ENCODE data around the gene SCARB1.

Gene SCARB1

DNA sequence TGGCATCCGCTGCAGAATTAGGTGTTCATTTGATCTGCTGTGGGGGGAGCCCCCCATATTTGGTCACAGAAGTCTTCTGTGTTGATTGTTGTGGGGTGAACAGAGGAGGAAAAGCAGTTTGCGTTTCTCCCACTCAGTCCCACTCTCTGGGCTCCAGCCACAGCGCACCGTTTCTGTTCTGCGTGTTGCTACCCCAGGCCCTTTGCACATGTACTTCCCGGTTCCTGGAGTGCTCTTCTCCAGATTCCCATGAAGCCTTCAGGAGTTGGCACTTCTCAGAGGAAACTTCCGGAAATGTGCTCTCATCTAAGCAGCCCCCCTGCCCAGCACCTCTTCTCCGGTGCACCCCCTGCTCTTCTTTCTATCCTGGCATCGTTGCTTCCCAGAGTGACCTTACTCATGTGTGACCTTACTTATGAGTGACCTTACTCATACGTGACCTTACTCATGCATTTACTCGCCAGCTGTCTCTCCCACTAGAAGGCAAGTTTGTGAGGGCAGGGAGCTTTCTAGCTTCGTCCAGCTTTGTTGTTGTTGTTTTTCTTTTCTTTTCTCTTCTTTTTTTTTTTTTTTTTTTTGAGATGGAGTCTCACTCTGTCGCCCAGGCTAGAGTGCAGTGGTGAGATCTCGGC is 93.7 kb downstream of the SCARB1 start:
- Histone ChIP-seq H3K36me3 (ENCODE audit: control insufficient read depth, insufficient read depth, low read length) (no peaks in the 10 kb centered on the region), H3K27ac (ENCODE audit: low read depth, low read length) (no peak overlapping the region), H3K4me1 (ENCODE audit: control insufficient read depth, low read depth, low read length) (no peaks in the 10 kb centered on the region), H4K5ac (ENCODE audit: low read length) (no peak overlapping the region), H3K18ac (ENCODE audit: low read length) (no peak overlapping the region), H2AK5ac (ENCODE audit: low read length) (no peak overlapping the region), H4K8ac (ENCODE audit: low read depth, low read length) (no peak overlapping the region), H3K9ac (ENCODE audit: low read length) (no peak overlapping the region), H3K56ac (ENCODE audit: low read length) (no peak overlapping the region), H2BK15ac (replicated peaks; ENCODE audit: low read depth) (no peak overlapping the region), H3K79me2 (ENCODE audit: control insufficient read depth, insufficient read depth, low read length) (no peaks in the 10 kb centered on the region), H3K4ac (ENCODE audit: low read depth, low read length) (no peak overlapping the region), H3K79me1 (ENCODE audit: low read length) (no peaks in the 10 kb centered on the region), H2BK5ac (ENCODE audit: low read length) (no peak overlapping the region), H2BK120ac (ENCODE audit: low read depth, low read length) (no peak overlapping the region), H3K4me2 (ENCODE audit: low read length) (no peak overlapping the region), H3K4me3 (ENCODE audit: low read length) (no peak overlapping the region), H3K23ac (ENCODE audit: low read length) (no peak overlapping the region), H3K27me3 (ENCODE audit: insufficient read depth, low read length, poor library complexity) (no peaks in the 10 kb centered on the region)
- DNase-seq, result no peak
- no CpG with 5 or more reads among the region's 14 CpGs for WGBS (ENCODE audit: extremely low coverage, insufficient coverage, low lambda C conversion rate)

DNA sequence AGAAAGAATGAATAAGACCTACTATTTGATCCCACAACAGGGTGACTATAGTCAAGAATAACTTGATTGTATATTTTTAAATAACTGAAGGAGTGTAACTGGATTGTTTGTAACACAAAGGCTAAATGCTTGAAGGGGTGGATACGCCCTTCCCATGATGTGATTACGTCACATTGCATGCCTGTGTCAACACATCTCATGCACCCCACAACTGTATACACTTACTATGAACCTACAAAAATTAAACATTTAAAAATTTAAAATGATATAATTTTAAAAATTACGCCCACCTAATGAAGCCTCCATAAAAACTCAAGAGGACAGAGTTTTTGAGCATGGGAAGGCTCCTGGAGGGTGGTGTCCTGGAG is 94.5 kb downstream of the SCARB1 start:
- Histone ChIP-seq H4K8ac (ENCODE audit: low read depth, low read length) (no peak overlapping the region), H4K5ac (ENCODE audit: low read length) (no peak overlapping the region), H3K18ac (ENCODE audit: low read length) (no peak overlapping the region), H2BK120ac (ENCODE audit: low read depth, low read length) (no peak overlapping the region), H3K4ac (ENCODE audit: low read depth, low read length) (no peak overlapping the region), H3K4me2 (ENCODE audit: low read length) (no peak overlapping the region), H2AK5ac (ENCODE audit: low read length) (no peak overlapping the region), H3K4me3 (ENCODE audit: low read length) (no peak overlapping the region), H2BK5ac (ENCODE audit: low read length) (no peak overlapping the region), H3K27me3 (ENCODE audit: insufficient read depth, low read length, poor library complexity) (no peaks in the 10 kb centered on the region), H3K56ac (ENCODE audit: low read length) (no peak overlapping the region), H3K27ac (ENCODE audit: low read depth, low read length) (no peak overlapping the region), H3K4me1 (ENCODE audit: control insufficient read depth, low read depth, low read length) (no peaks in the 10 kb centered on the region), H2BK15ac (replicated peaks; ENCODE audit: low read depth) (no peak overlapping the region), H3K9ac (ENCODE audit: low read length) (no peak overlapping the region), H3K79me2 (ENCODE audit: control insufficient read depth, insufficient read depth, low read length) (no peaks in the 10 kb centered on the region), H3K23ac (ENCODE audit: low read length) (no peak overlapping the region), H3K36me3 (ENCODE audit: control insufficient read depth, insufficient read depth, low read length) (no peaks in the 10 kb centered on the region), H3K79me1 (ENCODE audit: low read length) (no peaks in the 10 kb centered on the region)
- 100% methylated on average over 1 of the region's 3 CpGs for WGBS (ENCODE audit: extremely low coverage, insufficient coverage, low lambda C conversion rate)
- DNase-seq, result no peak

DNA sequence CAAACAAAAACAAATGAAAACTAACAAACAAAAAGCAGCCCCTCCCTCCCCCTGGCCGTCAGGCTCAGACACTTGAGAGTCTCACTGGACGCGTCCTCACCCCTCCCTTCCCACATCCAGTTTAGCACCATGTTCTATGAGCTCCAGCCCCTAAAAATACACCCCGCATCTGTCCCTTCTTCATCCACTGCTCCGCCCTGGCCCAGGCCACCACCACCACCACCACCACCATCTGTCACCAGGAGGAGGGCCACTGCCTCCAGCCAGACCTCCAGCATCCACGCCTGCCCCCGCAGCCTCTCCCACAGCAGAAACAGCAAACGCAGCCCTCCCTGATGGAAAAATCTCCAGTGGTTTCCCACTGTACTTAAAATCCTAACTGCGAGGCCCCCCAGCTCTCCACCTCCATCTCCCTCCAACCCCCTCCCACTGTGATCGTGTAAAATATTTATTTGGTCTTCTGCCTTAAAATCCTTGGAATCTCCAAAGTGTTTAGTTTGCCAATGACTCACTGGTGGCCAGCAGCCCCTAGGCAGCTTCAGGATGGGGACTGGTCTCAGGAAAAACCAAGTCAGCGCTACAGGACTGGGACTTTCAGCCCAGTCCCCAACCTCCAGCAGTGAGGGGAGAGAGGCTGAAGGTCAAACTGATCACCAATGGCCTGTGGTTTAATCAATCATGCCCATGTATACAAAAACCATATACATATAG is 95.1 kb downstream of the SCARB1 start:
- no peak overlapping the region for H4K8ac ChIP-seq (ENCODE audit: low read depth, low read length)
- no peaks in the 10 kb centered on the region for H3K36me3 ChIP-seq (ENCODE audit: control insufficient read depth, insufficient read depth, low read length)
- no peak overlapping the region for H2AK5ac ChIP-seq (ENCODE audit: low read length)
- H2BK5ac ChIP-seq (ENCODE audit: low read length), result no peak overlapping the region
- no peak overlapping the region for H3K27ac ChIP-seq (ENCODE audit: low read depth, low read length)
- no peak overlapping the region for H2BK15ac ChIP-seq (replicated peaks; ENCODE audit: low read depth)
- H3K4me1 ChIP-seq (ENCODE audit: control insufficient read depth, low read depth, low read length), result no peaks in the 10 kb centered on the region
- no peak overlapping the region for H3K18ac ChIP-seq (ENCODE audit: low read length)
- no peak overlapping the region for H3K4me3 ChIP-seq (ENCODE audit: low read length)
- H3K4ac ChIP-seq (ENCODE audit: low read depth, low read length), result no peak overlapping the region
- DNase-seq, result no peak
- H3K9ac ChIP-seq (ENCODE audit: low read length), result no peak overlapping the region
- no peaks in the 10 kb centered on the region for H3K27me3 ChIP-seq (ENCODE audit: insufficient read depth, low read length, poor library complexity)
- no peak overlapping the region for H4K5ac ChIP-seq (ENCODE audit: low read length)
- H3K79me1 ChIP-seq (ENCODE audit: low read length), result no peaks in the 10 kb centered on the region
- WGBS (ENCODE audit: extremely low coverage, insufficient coverage, low lambda C conversion rate), result no CpG with 5 or more reads among the region's 11 CpGs
- no peak overlapping the region for H3K23ac ChIP-seq (ENCODE audit: low read length)
- H3K4me2 ChIP-seq (ENCODE audit: low read length), result no peak overlapping the region
- no peaks in the 10 kb centered on the region for H3K79me2 ChIP-seq (ENCODE audit: control insufficient read depth, insufficient read depth, low read length)
- H3K56ac ChIP-seq (ENCODE audit: low read length), result peak overlapping the region; percentile 7
- no peak overlapping the region for H2BK120ac ChIP-seq (ENCODE audit: low read depth, low read length)

DNA sequence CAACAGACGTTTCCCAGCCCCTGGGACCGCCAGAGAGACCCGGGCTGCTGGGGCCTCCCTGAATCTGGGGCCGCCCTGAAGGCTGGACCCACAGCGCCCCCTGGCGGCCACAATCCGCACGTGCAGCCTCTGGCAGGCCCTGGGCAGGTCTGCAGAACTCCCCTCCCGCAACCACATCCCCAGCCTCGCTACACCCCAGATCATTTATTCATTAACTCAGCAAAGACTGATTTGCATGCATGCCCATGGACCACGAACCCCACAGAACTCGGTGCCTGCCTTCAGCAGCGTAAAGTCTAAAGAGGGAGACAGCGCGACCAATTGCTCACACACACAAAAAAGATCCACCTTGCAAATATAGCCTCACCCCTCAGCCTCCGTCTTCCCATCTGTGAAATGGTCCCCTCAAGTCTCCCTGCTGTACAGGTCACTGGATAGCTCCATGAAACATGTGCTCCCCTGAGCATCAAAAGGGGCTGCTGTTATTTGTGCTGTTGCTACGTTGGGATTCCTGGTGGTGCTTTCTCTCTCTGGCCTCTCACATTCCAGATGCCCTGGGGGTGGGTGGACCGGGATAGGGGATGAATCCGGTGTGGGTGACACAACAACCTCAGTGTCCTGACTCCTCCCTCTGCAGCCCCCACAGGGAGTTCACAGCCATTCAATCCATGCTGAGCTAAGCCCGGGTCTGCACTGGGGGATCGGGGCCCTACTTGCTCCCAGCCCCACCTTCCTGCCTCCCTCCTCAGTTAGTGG is 96.4 kb downstream of the SCARB1 start:
- WGBS (ENCODE audit: extremely low coverage, insufficient coverage, low lambda C conversion rate), result no CpG with 5 or more reads among the region's 21 CpGs
- H3K23ac ChIP-seq (ENCODE audit: low read length), result no peak overlapping the region
- no peaks in the 10 kb centered on the region for H3K27me3 ChIP-seq (ENCODE audit: insufficient read depth, low read length, poor library complexity)
- no peak overlapping the region for H3K4me3 ChIP-seq (ENCODE audit: low read length)
- H3K56ac ChIP-seq (ENCODE audit: low read length), result no peak overlapping the region
- no peak overlapping the region for H2AK5ac ChIP-seq (ENCODE audit: low read length)
- no peaks in the 10 kb centered on the region for H3K36me3 ChIP-seq (ENCODE audit: control insufficient read depth, insufficient read depth, low read length)
- no peak overlapping the region for H3K9ac ChIP-seq (ENCODE audit: low read length)
- H4K5ac ChIP-seq (ENCODE audit: low read length), result no peak overlapping the region
- H3K4ac ChIP-seq (ENCODE audit: low read depth, low read length), result no peak overlapping the region
- H2BK120ac ChIP-seq (ENCODE audit: low read depth, low read length), result no peak overlapping the region
- no peak overlapping the region for H3K27ac ChIP-seq (ENCODE audit: low read depth, low read length)
- H3K79me1 ChIP-seq (ENCODE audit: low read length), result no peaks in the 10 kb centered on the region
- H2BK5ac ChIP-seq (ENCODE audit: low read length), result no peak overlapping the region
- no peak overlapping the region for H3K4me2 ChIP-seq (ENCODE audit: low read length)
- H4K8ac ChIP-seq (ENCODE audit: low read depth, low read length), result no peak overlapping the region
- no peak overlapping the region for H3K18ac ChIP-seq (ENCODE audit: low read length)
- DNase-seq, result peak; percentile 72
- H3K4me1 ChIP-seq (ENCODE audit: control insufficient read depth, low read depth, low read length), result no peaks in the 10 kb centered on the region
- no peak overlapping the region for H2BK15ac ChIP-seq (replicated peaks; ENCODE audit: low read depth)
- H3K79me2 ChIP-seq (ENCODE audit: control insufficient read depth, insufficient read depth, low read length), result no peaks in the 10 kb centered on the region

DNA sequence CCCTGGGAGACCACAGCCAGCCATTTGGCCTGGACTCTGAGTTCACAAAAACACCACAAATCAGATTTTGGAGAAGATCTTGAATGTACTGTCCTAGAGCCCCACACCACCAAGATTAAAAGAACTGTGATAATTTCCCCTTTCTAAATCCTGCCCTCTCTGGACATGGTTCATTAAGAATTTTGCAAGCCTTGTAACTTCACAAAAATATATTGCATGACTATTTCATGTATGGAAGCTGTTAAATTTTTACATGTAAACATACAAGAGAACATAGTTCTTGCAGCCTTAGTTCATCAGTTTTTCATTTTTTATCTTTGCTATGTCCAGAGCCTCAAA is 97.0 kb downstream of the SCARB1 start:
- Histone ChIP-seq H3K9ac (ENCODE audit: low read length) (no peak overlapping the region), H3K23ac (ENCODE audit: low read length) (no peak overlapping the region), H3K27ac (ENCODE audit: low read depth, low read length) (no peak overlapping the region), H3K27me3 (ENCODE audit: insufficient read depth, low read length, poor library complexity) (no peaks in the 10 kb centered on the region), H3K4ac (ENCODE audit: low read depth, low read length) (no peak overlapping the region), H2AK5ac (ENCODE audit: low read length) (no peak overlapping the region), H3K4me3 (ENCODE audit: low read length) (no peak overlapping the region), H2BK120ac (ENCODE audit: low read depth, low read length) (no peak overlapping the region), H3K79me2 (ENCODE audit: control insufficient read depth, insufficient read depth, low read length) (no peaks in the 10 kb centered on the region), H3K4me2 (ENCODE audit: low read length) (no peak overlapping the region), H3K18ac (ENCODE audit: low read length) (no peak overlapping the region), H2BK5ac (ENCODE audit: low read length) (no peak overlapping the region), H2BK15ac (replicated peaks; ENCODE audit: low read depth) (no peak overlapping the region), H3K4me1 (ENCODE audit: control insufficient read depth, low read depth, low read length) (no peaks in the 10 kb centered on the region), H3K79me1 (ENCODE audit: low read length) (no peaks in the 10 kb centered on the region), H4K5ac (ENCODE audit: low read length) (no peak overlapping the region), H3K56ac (ENCODE audit: low read length) (no peak overlapping the region), H4K8ac (ENCODE audit: low read depth, low read length) (no peak overlapping the region), H3K36me3 (ENCODE audit: control insufficient read depth, insufficient read depth, low read length) (no peaks in the 10 kb centered on the region)
- no peak for DNase-seq

All from mesendoderm (in vitro differentiated cells).